Measurements from ENCODE around the gene SERPINE3.

Gene SERPINE3

DNA sequence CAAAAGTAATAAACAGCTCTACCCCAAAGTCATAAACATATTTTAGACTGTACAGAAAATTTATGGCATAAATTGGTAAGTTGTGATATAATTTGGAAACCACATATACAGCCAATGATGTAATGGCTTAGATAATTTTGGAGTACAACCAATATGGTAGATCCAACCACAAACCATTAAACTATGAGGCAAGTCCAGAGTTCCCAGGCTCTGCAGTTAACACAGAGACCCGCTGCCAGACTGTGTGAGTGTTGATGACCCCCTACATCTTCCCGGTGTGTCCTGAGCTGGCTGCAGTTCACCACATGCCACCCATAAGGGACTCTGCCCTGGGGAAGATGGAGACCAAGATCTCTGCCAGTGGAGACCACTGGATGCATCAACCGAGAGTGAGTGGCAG lies 9.9 kb upstream of the SERPINE3 start:
- DNase-seq, result no peak

DNA sequence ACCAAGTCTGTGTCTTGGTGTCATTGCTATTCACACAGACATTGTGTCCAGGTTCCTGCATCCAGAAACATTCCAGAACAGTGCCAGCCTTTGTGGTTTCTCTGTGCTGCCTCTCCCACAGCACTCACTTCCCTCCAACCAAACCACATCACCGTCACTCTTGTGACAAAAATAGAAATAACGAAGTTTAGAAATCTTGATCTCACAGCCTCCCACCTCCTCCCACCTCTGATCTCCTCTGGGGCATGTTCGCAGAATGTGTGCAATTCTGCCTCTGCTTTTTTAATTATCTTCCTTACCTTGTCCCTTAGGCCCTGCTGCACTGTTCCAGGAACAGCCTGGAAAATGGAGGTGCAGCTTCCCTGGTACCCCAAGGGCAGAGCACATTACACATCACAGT lies 8.7 kb upstream of the SERPINE3 start:
- DNase-seq, result no peak

DNA sequence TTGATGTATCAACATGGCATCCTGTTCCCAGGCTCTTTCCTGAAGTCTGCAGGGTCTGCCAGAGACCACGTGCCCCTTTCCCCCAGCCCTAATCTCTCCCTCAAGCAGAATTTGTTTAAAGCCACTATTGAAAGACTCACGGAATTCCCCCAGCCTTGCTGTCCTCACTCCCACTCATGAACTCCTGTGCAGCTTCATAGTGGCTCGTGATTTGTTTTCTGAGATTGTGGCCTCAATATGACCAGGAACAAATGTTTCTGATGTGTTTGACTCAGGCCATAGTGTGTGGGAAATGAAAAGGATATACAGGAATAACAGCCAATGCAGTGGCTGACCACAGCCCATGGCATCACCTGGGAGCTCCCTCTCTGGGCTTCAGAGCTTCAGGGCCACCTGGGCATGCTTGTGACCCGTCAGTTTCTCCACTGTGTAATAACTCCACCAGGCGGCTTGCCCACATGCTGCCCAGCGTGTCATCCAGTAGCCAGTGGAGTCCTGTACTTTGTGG lies 8.1 kb upstream of the SERPINE3 start:
- no peak for DNase-seq

DNA sequence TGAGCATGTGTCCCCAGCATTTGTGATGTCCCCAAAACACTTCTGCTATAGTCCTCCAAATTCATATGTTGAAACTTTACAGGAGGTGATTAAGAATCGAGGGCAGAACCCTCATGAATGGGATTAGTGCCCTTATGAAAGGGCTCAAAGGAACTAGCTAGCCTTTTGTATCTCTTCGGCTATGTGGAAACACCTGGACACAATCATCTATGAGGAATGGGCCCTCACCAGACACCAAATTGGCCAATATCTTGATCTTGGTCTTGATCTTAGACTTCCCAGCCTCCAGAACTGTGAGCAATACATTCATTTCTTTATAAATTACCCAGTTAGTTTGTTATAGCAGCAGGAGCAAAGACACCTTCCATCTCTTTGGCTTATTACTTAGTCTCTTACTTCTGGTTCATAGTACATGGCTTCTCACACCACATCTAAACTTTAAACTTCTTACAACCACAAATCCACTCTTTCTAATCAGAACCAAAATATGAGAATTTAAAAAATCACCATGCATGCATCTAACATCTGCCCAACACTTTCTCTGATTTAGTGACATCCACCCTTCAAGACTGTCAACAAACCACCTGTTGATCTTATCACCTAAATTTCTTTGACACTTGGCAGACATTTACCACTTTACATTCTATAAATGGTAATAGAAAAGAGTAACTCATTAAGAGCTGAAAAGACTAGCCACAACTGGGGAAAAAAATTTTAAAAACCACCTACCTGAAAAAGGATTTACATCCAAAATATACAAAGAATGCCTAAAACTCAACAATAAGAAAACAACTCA lies 6.7 kb upstream of the SERPINE3 start:
- DNase-seq, result no peak

- DNase-seq, result no peak
These were observed 6.1 kb upstream of the SERPINE3 start for GRCh38 chr13:51333421-51333820.

GRCh38 chr13:51333826-51334225 lies 5.7 kb upstream of the SERPINE3 start:
- DNase-seq, result no peak

DNA sequence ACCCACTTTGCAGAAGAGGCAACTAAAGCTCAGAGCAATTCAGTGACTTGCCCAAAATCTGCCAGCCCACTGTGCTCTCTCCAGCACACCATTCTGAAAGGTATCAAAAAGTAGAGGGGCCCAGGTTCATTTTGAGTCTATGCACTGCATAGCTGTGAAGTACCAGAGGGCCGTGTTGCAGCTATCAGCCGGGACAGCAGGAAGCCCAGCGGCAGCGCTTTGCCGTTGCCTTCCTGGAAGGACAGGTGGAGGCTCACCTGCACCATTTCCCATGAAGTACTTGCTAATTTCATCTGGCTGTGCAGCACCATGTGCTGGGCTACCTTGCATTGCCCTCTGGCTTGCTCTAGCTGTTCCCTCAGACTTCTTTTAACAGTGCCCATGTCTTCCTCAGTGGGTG lies 2.7 kb upstream of the SERPINE3 start:
- DNase-seq, result no peak

- DNase-seq, result no peak
These were observed 651 bp downstream of the SERPINE3 start for GRCh38 chr13:51339952-51340732.

- no peak for DNase-seq
These were observed 1.7 kb downstream of the SERPINE3 start for GRCh38 chr13:51341232-51341631.

- no peak for DNase-seq
These were observed 2.3 kb downstream of the SERPINE3 start for GRCh38 chr13:51341791-51342190.

DNA sequence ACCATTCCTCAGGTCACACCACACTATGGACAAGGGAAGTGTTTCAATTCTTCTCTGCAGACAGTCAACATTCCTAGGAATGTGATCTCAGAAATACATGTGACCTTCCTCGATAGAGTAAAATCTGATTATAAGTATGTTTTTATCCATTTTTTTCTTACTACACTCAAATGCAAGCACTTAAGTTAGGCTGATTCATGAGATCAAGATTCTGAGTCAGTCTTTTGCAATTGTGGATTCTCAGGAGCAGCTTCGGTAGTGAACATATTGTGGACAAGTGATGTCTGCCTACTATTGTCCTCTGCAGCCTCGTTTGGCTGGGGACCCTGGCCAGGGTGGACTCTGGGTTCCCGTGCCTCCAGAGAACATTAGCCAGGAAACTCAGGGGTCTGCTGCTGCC lies 3.2 kb downstream of the SERPINE3 start:
- DNase-seq, result no peak

GRCh38 chr13:51343475-51343874 lies 4.0 kb downstream of the SERPINE3 start:
- DNase-seq, result no peak

DNA sequence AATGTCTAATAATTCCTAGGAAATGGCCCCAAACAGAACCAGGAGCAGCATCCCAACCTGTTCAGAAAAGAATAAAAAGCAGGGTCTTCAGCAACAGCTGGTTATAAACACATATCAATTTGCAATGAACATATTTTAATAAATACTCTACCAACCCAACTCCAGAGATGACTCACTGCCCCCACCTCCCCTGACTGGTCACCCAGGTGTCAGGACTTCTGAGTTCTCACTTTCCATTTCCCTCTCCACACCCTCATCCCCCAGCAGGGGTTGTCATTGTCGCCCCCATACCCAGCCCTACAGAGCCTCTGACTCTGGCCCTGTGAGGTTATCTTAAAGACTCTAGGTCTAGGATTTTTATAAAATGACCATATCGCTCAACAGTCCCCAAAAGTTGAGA lies 6.9 kb downstream of the SERPINE3 start:
- no peak for DNase-seq

DNA sequence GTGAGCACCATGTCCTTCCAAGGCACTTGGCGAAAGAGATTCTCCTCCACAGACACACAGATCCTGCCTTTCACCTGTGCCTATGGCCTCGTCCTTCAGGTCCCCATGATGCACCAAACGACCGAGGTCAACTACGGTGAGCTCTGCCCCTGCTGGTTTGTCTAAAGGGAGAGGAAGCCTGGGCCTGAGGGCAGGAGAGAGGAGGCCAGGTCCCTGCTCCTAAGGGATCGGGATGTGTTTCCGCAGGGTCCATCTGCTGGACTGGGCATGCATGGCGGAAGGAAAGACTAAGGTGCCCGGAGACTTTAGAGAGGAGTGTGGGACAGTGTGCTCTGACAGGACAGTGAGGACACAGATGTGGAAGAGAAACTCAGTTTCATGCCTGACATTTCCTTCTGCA lies 7.6 kb downstream of the SERPINE3 start:
- DNase-seq, result no peak

DNA sequence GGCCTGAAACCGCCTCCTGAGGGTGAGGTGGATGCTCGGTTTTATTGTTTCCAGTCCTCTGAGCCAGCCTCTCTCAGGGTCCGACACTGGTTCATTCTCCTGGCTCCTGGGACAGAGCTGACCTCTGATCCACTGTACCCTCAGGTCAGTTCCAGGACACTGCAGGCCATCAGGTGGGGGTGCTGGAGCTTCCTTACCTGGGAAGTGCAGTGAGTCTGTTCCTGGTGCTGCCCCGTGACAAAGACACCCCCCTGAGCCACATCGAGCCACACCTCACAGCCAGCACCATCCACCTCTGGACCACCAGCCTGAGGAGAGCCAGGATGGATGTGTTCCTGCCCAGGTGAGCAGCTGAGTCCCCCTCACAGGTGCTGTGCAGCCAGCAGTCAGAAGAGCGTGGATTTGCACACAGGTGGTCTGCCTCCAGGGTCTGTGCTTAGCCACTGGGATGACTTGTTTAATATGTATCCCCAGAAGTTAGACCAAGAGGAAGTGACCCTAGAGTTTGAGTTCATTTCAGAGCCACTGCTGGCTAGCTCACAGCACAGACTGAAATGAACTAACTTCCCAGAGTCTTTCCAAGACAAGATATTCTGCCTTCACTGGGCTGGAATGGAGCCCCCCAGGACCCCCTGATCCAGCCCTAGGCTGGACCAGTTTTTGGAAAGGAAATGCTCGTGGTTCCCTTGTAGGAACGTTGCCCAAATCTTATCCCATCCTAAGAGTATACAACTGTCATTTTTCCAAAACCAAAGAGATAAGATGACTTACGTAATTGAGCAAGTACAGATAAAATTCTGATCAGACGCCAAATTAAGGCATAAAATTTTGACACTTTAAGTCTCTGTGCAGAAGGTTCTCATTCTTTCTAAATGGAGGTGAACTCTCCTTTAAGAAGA lies 8.8 kb downstream of the SERPINE3 start:
- no peak for DNase-seq

- no peak for DNase-seq
These were observed 9.5 kb downstream of the SERPINE3 start for GRCh38 chr13:51349016-51349415.

- DNase-seq, result no peak
These were observed 15.7 kb downstream of the SERPINE3 start for GRCh38 chr13:51355217-51355616.

DNA sequence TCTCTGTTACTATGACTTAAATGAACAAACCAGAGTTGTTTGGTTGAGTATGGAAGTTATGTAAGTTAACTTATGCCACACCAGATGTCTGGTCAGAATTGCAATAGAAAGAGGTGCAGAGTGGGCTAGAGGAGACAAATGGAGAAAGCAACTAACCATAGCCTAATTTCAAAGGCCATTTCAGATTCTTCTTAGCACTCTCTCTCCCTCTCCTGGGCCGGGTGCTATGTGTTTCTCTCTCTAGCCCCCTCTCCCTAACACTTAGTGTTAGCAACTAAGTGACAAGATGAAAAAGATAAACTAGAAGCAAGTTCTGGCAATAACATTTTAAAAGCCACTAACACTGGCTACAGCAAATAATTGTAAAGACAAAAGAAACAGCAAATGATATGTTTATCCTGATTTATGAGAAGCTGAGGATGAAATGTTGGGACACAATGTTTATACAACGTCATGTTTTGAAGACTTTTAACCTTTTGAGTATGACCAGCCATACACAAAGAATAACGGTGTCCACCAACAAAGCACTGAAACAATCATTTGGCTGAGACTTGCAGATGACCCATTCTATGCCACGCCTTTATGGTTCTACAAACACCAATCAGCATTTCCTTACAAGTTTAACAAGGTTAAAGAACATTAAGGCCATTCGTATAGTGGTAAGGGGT lies 18.6 kb downstream of the SERPINE3 start:
- DNase-seq, result no peak

DNA sequence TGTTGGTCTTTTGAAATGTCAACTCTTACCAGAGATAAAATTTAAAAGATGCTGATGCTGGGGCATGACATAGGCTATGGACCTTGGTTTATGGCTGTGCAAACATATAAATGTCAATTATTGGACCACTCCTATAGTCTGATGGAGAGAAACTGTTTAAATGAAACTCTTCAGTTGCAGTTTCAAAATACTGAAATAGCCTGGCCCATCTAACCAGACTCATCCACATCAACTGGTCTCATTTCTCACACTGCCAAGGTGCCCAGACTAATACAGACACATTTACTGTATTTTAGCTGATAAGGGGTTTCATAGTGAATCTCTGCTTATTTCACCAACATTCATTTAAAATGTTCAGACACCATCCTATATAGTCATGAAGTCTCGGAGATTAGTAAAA lies 19.9 kb downstream of the SERPINE3 start:
- DNase-seq, result no peak

- no peak for DNase-seq
These were observed 21.0 kb downstream of the SERPINE3 start for GRCh38 chr13:51360489-51360888.

GRCh38 chr13:51361106-51361505 lies 21.6 kb downstream of the SERPINE3 start:
- no peak for DNase-seq

DNA sequence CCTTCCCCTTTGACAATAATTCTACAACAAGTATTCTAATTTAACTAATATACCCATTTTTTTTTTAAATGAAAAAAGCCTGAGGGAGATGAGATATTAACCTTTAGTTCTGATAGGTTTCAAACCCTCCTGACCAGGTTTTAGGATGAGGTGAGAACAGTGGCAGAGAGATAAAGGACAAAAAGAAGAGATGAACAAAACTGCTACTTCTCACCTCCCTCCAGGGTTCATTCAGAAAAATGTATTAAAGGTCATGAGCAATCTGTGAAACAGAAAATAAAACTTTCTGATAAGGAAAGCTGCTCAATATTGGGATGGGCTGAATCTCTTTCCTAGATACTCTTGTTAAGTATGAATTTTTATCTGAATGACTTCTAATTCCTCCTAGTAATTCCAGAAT lies 24.1 kb downstream of the SERPINE3 start:
- no peak for DNase-seq
